ENCODE measurements around the gene GPR89B.
A peak's percentile ranks its signal among the peaks of the same experiment; 100 is the strongest.
"Not testable (repeated sequence)": the region's sequence is repeated elsewhere in the genome, so short reads cannot be mapped to it uniquely, and the experiment has no call there.

The GPR89B gene

DNA sequence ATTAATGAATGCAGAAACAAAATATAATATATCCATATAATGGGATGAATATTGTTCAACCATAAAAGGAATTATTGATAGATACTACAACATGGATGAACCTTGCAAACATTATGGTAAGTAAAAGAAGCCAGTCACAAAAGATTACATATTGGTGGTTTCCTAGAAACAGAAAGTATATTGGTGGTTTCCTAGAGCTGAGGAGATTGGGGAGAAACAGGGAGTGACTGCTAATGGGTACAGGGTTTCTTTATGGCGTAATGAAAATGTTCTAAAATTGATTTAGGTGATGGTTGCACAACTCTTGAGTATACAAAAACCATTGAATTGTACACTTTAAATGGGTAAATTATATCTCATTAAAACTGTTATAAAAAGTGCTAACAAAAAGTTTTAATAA, 14.3 kb downstream of the GPR89B start:
- not testable (repeated sequence) for DNase-seq

DNA sequence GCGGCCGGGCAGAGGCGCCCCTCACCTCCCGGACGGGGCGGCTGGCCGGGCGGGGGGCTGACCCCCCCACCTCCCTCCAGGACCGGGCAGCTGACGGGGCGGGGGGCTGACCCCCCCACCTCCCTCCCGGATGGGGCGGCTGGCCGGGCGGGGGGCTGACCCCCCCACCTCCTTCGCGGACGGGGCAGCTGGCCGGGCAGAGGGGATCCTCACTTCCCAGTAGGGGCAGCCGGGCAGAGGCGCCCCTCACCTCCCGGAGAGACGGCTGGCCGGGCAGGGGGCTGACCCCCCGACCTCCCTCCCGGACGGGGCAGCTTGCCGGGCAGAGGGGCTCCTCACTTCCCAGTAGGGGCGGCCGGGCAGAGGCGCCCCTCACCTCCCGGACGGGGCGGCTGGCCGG, 21.3 kb downstream of the GPR89B start:
- not testable (repeated sequence) for DNase-seq

DNA sequence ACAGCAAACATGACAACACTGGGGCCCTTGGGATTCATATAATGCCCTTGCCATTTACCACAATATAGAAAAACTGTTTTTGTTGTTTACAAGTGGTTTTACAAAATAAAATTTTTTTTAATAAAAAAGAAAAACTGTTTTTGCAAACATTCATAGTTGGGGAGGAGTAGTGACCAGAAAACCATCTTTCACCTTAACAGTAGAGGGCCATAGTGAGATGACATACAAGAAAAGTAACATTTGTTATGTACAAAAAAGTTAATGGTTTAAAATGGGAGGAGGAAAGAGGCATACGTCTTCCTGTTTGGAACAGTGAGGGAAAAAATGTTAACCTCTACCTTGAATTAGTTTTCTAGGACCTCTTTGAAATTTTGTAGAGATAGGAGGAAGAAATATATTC, 30.7 kb downstream of the GPR89B start:
- DNase-seq: not testable (repeated sequence)

DNA sequence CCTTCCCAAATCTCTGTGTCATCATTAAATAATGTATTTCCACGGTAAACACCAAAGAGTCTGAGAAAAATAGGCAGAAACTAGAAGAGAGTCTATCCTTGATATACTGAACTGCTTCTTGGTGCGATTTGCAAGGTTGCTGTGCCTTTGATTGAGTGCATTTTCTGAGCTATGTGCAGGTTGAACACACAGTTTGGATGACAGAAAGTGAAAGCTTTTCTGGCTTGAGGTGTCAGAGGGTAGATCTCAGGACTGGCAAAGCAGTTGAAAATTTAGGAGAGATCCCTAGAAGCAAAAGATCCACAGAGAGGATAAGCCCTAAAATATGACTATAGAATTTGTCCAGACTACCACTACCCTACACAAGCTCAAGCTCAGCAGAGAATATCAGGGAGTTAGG, 31.5 kb downstream of the GPR89B start:
- not testable (repeated sequence) for DNase-seq

DNA sequence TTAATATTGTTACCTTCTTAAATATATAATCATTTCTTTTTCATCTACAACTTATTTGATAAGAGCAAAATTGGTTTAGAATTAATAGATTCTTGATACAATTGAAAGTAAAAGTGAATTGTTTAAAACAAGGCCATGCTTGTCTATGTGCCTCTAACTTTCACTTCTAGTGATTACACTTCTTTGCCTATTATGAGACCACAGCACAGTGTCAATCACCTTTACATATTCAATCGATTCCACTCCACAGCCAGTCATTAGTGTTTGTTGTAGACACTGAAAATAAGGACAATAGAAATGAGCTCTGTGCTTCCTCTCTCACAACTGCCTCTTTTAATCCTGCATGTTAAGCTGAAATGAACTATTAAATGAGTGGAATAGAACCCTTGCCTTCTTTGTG, 36.4 kb downstream of the GPR89B start:
- DNase-seq: not testable (repeated sequence)

DNA sequence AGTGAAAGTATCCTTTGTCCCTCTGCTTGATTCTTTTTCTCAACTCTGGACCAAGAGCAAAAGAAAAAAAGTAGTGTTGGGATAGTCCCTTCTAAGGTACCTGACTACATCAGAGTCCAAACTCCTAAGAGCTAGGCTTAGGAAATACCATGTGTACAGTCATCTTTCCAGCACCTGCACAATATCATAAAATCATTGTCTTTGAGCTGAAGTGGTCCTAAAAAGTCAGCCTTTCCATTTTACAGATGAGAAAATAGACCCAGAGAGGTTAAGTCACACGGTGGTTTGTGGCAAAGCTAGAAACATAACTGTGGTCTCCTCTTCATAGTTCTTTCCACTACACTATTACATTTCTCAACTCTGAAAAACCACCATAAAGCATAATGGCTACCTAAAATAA, 38.4 kb downstream of the GPR89B start:
- DNase-seq: not testable (repeated sequence)

DNA sequence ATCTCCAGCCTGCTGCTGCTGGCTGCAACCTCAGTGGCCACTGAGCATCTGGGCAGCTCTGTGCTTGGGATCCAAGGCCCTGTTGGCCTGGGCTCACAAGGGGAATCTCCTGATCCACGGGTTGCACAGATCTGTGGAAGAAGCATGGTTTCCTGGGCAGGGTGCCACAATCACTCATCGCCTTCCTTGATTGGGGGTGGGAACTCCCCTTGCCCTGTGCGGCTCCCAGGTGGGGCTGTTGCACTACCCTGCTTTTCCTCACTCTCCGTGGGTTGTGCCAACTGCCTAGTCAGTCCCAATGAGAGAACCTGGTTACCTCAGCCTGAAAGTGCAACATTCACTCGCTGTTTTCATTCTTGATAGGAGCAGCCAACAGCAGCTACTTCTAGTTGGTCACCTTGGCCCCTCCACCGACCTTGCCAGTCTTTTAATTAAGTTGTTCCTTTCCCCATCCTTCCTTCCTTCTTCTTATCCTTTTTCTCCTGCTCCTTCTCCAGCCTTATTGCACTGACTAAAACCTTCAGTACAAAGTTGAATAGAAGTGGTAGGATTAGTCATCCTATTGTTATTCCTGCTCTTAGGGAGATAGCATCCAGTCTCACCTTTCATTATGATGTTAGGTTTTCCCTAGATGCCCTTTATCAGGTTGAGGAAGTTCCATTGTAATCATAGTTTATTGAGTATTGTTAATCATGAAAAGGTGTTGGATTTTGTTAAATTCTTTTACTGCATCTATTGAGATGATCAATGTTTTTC, 50.9 kb downstream of the GPR89B start:
- not testable (repeated sequence) for DNase-seq

DNA sequence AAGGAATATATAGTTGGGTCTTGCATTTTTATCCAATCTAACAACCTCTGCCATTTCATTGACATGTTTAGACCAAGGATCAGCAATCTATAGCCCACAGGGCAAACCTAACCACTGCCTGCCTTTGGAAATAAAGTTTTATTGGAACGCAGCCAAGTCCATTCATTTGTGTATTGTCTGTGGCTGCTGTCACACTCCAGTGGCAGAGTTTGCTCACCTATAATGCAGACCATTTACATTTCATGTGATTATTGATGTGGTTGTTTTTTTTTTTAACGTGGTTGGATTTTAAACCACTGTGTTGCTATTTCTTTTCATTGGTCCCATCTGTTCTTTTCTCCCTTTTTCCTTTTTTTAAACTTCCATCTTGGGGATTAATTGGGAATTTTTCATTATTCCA, 57.2 kb downstream of the GPR89B start:
- peak; percentile 5 for DNase-seq

DNA sequence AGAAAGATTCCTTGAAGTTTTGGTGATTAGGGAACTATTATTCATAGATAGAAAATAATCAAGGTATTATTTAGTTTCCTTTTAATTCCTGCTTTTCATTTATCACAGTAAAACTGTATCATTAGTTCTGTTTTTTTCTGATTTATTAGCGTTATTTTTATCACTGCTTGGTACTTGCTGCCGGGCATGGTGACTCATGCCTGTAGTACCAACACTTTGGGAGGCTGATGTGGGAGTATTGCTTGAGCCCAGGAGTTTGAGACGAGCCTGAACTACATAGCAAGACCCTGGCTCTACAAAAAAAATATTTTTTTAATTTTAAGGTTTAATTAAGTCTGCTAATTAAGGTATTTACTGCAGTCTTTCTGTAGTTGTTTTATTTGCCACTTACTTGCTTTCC, 59.7 kb downstream of the GPR89B start:
- not testable (repeated sequence) for DNase-seq

DNA sequence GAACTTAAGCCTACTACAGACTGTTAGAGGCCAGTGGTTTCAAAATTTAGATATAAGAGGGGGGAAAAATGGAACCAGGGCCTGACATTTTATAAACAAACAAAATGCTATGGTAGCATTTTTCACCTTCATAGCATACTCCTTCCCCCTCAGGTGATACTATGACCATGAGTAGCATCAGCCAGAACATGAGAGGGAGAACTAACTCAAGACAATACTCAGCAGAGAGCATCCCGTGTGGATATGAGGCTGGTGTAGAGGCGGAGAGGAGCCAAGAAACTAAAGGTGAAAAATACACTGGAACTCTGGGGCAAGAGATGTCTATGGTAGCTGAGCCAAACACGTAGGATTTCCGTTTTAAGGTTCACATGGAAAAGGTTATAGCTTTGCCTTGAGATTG, 64.7 kb downstream of the GPR89B start:
- not testable (repeated sequence) for DNase-seq

DNA sequence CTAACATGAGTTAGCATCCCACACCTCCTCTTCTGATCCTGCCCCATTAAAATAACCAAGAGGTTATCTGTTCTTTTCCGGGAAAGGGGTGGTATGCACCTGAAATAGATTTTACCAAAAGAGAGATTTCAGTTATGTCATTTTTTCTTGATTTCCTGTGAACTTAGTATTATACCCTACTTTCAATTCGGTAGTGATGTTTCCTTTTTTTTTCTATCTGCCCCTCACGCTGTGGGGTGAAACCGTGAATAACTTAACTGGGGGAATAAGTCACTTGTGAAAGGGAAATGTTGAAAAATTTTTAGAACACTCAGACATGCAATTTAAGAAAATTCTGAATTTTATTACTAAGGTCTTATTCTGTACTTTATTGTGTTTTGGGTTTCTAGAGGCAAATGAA, 65.2 kb downstream of the GPR89B start:
- DNase-seq: not testable (repeated sequence)

DNA sequence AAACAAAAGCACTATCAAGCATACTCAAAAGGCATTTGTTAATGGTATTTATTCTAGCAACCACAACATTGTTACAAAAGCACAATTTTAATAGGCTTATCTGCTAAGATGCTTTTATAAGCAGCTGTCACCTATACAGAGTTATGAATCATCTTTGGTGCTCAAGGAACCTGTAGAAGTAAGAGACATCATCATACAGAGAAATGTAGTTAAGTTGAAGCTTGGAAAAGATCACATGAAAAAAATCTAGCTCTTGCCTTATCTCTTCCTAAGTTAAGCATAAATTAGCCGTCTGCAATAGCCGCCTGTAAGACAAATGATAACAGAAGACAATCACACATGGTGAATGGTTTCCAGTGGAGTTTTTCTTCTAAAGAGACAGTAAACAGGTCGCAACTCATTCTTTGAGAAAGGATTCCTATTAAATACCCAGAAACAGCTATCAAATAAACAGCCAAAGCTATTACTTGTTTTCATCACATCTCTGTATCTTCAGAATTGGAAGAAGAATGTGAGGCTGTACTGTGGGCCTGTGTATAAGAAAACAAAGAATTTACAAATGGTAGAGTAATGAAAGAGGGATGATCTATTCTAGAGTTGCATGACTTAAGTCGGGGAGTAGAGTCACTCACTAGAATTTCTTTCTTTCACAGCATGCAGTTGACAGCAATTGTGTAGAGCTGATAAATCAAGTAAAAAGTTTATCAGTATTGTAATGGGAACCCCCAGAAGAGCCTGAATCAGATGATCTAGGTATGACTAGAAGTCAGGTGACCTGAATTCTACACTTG, 65.8 kb downstream of the GPR89B start:
- not testable (repeated sequence) for DNase-seq

DNA sequence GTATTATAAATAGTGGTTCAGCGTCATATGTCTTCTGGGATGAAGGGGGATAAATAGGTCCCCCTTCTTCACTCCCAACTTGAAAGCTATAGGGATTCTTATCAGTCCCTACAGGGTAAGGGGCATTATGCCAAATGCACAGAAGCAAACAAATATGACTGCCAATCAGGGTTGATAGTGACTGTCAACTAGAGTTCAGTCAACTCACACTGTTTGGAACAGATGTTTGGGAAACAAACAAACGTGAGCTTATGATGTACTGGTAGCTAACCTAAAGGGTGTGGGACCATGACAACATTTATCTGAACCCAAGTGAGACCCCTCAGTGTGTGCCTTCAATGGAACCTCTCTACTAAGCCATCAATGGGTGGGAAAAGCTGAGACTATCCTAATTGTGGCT, 67.9 kb downstream of the GPR89B start:
- DNase-seq: not testable (repeated sequence)

DNA sequence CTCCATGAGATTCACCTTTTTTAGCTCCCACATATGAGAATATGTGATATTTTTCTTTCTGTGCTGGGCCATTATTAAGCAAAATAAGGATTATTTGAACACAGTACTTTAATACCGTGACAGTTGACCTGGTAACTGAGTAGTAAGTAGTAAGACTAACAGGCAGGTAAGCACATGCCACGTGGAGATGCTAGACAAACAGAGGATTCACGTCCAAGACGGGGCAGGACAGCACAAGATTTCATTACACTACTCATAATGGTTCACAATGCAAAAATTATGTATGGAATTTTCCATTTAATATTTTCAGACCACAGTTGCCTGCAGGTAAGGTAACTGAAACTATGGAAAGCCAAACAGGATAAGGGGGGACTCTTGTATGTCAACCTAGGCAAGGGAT, 79.5 kb downstream of the GPR89B start:
- DNase-seq: not testable (repeated sequence)

DNA sequence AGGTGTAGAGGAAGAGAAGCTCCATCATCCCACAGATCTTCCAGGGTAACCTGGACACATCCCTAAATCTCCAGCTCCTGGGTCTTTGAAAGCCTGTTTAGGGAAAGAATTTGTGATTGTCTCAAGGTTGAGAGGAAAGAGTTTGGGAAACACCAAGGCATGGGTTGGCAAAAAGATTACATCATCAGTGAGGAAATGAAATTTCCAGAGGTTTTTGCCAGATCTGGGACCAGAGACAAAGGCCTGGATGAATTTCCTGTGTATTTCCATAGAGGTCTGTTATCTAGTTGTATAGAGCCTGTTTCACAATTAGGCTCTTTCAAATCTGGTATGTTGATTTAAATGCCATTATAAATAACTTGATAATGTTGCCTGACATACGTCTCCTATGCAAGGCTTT, 82.3 kb downstream of the GPR89B start:
- no peak for DNase-seq

DNA sequence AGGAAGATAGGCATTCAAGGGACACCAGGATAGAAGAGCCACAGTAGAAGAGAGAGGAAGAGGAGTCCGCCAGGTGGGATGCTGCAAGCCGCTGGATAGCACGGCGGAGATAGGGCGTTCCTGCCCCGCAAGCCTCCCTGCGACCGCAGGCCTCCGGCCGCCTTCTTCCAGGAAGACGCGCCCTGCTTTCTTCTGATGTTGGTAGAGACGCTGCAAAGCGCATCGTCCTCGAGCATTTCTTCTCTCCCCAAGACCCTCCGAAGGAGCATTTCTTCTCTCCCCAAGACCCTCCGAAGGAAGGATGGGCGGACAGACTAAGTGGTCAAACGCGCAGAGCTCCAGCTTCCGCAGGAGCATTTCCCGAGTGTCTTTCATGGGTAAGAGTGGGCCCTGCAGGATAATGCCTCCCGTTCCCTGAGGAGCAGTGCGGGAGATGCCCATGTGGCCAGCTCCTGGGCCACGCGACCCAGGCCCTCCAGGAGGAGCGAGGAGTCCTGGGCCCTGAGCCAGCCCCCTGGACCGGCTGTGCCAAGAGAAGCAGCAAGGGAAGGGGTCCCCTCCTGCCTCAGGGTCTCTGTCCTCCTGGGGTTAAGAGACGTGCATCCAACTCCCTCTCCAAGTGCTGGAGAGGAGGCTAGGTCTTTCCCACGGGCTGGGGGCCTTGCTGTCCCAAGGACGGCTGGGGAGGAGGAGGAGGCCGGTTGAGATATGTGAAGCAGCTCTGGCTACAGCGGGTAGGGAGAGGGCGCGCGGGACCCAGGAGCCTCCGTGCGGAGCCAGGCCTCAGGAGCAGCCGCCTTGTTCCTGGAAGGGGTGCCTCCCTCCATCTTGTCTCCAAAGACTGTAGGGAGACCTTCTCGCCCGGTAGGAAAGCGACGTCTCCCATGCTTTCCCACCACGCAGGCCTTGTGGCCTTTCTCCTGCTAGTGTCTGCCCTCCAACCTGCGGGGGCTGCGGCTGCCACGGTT, 85.2 kb downstream of the GPR89B start:
- not testable (repeated sequence) for DNase-seq

DNA sequence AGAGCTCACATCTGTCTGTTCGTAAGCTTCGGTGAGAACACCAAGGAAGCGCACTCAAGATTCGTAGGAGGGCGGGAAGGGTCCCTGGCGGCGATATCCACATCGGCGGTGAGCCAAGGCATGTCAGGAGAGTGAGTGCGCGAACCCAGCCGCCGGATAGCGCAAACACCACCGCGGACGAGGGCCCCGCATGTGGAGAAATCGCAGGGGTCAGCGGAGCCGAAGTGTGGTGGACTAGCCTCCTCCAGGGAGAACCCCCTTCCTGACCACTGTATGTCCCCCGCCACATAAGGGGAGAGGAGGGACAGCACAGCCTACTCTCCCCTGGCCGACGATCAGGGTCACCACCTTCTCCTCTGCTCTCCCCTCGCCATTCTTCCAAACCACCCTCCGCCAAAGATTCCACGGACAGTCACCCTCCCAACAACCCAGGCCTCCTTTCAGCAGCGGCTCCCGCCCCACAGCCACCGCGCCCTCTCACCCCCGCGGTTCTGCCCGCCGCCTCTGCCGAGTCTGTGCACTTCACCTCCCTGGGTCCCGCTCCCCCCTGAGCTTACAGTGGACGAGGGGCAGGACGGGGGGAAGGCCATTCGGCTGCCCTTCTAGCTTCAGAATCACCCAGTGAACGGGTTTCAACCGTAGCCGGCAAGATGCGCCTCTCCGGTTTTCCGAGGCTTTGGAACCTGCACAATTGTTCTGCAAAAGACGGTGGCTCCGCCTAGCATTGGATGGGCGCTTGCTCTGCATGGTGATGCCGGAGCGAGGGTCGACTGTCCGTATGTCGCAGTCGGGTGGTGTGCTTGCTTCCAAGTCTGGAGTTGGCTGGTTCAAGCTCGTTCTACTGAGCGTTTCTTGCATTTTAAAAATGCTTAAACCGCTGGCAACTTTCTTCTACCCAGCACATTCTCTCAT, 86.3 kb downstream of the GPR89B start:
- DNase-seq: peak; percentile 12

DNA sequence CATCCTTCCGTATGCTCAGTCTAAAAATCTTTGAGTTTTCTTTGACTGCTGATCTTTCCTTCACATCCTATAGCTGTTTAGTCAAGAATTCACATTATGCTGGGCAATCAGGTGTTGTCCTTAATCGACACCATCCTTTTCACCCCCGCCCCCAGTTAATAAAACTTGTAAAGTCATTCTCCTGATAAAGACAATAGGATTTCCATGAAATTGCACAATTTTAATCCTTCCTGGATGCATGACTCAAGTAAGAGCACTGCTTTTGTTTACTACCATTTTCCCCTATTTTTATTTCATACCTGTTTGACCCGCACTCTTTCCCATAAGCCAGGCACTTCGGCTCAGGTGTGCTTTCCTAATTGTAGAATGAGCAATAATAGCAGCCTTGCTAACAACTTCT, 96.7 kb downstream of the GPR89B start:
- not testable (repeated sequence) for DNase-seq

DNA sequence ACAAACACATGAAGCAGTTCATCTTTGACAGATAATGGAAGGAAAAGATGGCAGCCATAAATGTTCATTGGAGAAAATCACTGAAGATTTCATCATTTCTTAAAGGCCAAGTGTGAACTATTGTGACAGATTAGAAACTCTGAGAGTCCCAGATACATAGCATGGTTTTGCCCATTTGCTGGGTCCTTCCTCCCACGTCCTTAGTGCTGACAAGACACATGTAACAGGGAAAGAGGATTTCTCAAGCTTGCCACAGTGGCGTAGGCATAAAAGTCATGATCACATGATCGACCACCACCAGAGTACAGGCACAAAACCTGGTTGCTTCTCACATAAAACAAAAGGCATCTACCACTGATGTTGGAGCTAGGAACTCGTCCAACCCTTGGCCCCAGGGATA, 98.8 kb downstream of the GPR89B start:
- not testable (repeated sequence) for DNase-seq

DNA sequence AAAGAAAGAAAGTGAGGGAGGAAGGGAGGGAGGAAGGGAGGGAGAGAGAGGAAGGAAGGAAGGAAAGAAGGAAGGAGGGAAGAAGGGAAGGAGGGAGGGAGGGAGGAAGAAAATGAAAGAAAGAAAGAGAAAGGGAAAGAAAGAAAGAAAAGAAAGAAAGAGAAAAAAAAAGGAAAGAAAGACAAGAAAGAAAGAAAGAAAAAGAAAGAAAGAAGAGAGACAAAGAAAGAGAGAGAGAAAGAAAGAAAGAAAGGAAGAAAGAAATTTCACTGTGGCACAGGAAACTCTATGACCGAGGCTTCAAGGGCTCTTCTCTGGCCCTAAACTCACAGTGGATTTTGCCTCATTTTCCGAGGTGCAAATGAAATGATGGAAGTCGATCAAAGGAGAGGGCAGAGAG, 104.0 kb downstream of the GPR89B start:
- not testable (repeated sequence) for DNase-seq

DNA sequence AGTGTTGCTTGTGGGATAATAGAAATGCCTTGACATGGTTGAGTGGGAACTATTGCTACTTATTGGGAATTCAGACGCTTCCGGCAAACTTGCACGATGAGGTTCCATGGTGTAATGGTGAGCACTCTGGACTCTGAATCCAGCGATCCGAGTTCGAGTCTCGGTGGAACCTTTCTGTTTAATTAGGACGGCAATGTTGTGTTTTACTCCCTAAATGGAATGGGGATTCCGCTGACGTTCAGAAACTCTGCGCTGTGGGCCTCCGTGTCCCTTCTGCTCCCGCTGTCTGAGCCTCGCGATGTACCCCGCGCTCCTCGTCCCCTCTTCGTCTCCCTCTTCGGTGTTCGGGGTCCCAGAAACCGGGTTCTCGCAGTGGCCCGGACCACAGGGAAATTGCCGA, 104.5 kb downstream of the GPR89B start:
- not testable (repeated sequence) for DNase-seq

DNA sequence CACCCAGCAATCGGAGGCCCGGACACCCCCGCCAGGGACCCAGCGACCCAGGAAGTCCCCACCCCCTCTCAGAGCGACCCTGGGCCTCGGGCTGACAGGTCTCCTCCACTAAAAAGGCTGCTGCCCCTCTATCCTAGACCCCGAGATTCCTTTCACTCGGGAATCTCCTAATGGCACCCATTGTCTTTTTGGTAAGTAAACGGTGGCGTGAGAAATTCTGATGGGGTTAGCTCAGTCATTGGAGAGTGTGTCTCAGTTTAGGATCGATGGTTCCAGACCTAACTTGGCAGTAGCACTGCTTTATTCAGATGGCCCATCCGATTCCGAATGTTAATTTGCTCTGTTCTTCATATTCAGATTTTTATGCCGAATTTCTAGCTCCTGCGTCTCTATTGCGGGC, 104.9 kb downstream of the GPR89B start:
- not testable (repeated sequence) for DNase-seq

All from activated CD4-positive, alpha-beta T cell treated with anti-CD3 and anti-CD28 coated beads for 48 hours (primary cell).